ENCODE results near the gene SLC2A8.

SLC2A8 gene

DNA sequence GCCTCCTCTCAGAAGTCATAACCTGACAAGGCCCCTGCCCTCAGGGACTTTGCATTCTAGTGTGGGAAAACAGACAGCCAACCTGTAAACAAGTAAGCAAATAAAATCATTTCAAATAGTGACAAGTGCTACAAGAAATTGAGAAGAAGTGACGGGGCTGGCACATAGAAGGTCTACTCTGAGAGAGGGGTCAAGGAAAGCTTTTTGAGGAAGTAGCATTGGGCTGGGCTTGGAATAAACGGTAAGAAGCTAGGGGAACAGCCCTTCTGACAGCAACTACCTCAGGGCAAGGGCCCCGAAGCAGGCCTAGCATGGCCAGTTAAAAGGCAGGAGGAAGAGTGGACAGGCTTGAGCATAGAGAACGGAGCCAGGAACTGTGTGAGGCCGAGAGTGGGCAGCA lies 4.8 kb upstream of the SLC2A8 start:
- no peak for DNase-seq (ENCODE audit: extremely low spot score)
- POLR2A ChIA-PET: no interaction called here
- no peak for TF ChIP-seq ELF4 (IDR thresholded peaks at IDR 0.05)
- no peak for TF ChIP-seq HDGF (IDR thresholded peaks at IDR 0.05; ENCODE audit: borderline replicate concordance)
- no peak for TF ChIP-seq BHLHE40 (IDR thresholded peaks at IDR 0.05; ENCODE audit: borderline replicate concordance)
- no peak for TF ChIP-seq FOXA1 (IDR thresholded peaks at IDR 0.05)
- no peak for TF ChIP-seq CTBP1 (IDR thresholded peaks at IDR 0.05; ENCODE audit: borderline replicate concordance)
- TF ChIP-seq FOXK2 (IDR thresholded peaks at IDR 0.05): no peak
- no peak for TF ChIP-seq NFRKB (IDR thresholded peaks at IDR 0.05)
- no peak for TF ChIP-seq FOXM1 (IDR thresholded peaks at IDR 0.05; ENCODE audit: borderline replicate concordance)
- no peak for TF ChIP-seq SUZ12 (IDR thresholded peaks at IDR 0.05)
- TF ChIP-seq L3MBTL2 (conservative IDR thresholded peaks at IDR 0.05): no peak
- no peak for TF ChIP-seq ZNF384 (IDR thresholded peaks at IDR 0.05)
- TF ChIP-seq LEF1 (IDR thresholded peaks at IDR 0.05; ENCODE audit: borderline replicate concordance): no peak
- no peak for TF ChIP-seq SP1 (IDR thresholded peaks at IDR 0.05)
- no peak for TF ChIP-seq PKNOX1 (IDR thresholded peaks at IDR 0.05)
- TF ChIP-seq TARDBP (IDR thresholded peaks at IDR 0.05): no peak
- CTCF ChIA-PET: no interaction called here

GRCh38 chr9:127392976-127393375 lies 4.0 kb upstream of the SLC2A8 start:
- no peak for TF ChIP-seq L3MBTL2 (conservative IDR thresholded peaks at IDR 0.05)
- no peak for TF ChIP-seq FOXM1 (IDR thresholded peaks at IDR 0.05; ENCODE audit: borderline replicate concordance)
- TF ChIP-seq LEF1 (IDR thresholded peaks at IDR 0.05; ENCODE audit: borderline replicate concordance): no peak
- no peak for TF ChIP-seq FOXK2 (IDR thresholded peaks at IDR 0.05)
- TF ChIP-seq ZNF384 (IDR thresholded peaks at IDR 0.05): no peak
- TF ChIP-seq TARDBP (IDR thresholded peaks at IDR 0.05): no peak
- no peak for TF ChIP-seq PKNOX1 (IDR thresholded peaks at IDR 0.05)
- TF ChIP-seq CTBP1 (IDR thresholded peaks at IDR 0.05; ENCODE audit: borderline replicate concordance): no peak
- no peak for TF ChIP-seq HDGF (IDR thresholded peaks at IDR 0.05; ENCODE audit: borderline replicate concordance)
- TF ChIP-seq ARNT (IDR thresholded peaks at IDR 0.05): no peak
- no peak for TF ChIP-seq FOXA1 (IDR thresholded peaks at IDR 0.05)
- no peak for TF ChIP-seq SUZ12 (IDR thresholded peaks at IDR 0.05)
- no peak for TF ChIP-seq SP1 (IDR thresholded peaks at IDR 0.05)
- no peak for TF ChIP-seq NFRKB (IDR thresholded peaks at IDR 0.05)
- no peak for TF ChIP-seq BHLHE40 (IDR thresholded peaks at IDR 0.05; ENCODE audit: borderline replicate concordance)
- no peak for TF ChIP-seq ELF4 (IDR thresholded peaks at IDR 0.05)
- CTCF ChIA-PET: interaction anchor here (1.2 kb wide), 1 partner anchor 32 kb away, joined by 3 read pairs; no protein-coding TSS in a partner anchor
- DNase-seq (ENCODE audit: extremely low spot score): no peak
- POLR2A ChIA-PET: no interaction called here

- no peak for DNase-seq (ENCODE audit: extremely low spot score)
- TF ChIP-seq FOXM1 (IDR thresholded peaks at IDR 0.05; ENCODE audit: borderline replicate concordance) (no peak), SUZ12 (IDR thresholded peaks at IDR 0.05) (no peak), BHLHE40 (IDR thresholded peaks at IDR 0.05; ENCODE audit: borderline replicate concordance) (no peak), LEF1 (IDR thresholded peaks at IDR 0.05; ENCODE audit: borderline replicate concordance) (no peak), SP1 (IDR thresholded peaks at IDR 0.05) (no peak), TARDBP (IDR thresholded peaks at IDR 0.05) (no peak), PKNOX1 (IDR thresholded peaks at IDR 0.05) (no peak), L3MBTL2 (conservative IDR thresholded peaks at IDR 0.05) (no peak), FOXK2 (IDR thresholded peaks at IDR 0.05) (no peak), ELF4 (IDR thresholded peaks at IDR 0.05) (no peak)
- ChIA-PET POLR2A (no interaction called here), CTCF (interaction anchor here (1.2 kb wide), 1 partner anchor 33 kb away, joined by 3 read pairs; no protein-coding TSS in a partner anchor)
Observed at GRCh38 chr9:127393645-127394044, 3.3 kb upstream of the SLC2A8 start.

DNA sequence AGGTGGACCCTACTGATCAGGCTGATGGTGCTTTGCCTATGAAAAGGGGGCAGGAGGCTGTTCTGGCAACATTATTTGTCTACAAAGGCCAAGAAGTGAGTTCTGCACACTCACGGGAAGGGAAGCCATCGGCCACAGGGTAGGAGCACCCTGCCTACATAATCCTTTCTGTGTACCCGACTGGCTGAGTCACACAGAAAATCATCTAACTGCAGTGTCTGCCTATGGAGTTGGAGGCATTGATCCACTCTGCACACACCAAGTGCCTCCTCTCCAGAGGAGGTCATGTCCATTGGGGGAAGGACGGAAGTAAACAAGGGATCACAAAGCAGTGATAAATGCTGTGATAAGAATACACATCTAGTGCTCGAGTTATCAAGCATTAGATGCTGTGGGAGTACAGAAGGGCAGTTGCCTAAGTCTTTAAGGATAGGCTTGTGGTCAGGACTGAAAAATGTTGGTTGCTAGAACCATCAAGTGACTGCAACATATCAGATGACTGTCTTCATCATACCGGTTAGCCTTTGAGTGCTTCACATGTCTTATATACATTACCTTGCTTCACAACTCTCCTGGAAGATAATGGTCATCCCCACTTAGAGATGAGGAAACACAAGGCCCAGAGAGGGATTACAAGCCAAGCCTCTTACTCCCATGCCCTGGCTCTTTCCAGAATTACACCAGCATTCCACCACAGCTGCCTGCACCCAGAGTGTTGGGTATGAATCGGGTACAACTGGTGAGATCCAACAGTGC lies 1.3 kb upstream of the SLC2A8 start:
- no peak for DNase-seq (ENCODE audit: extremely low spot score)
- ChIA-PET CTCF (no interaction called here), POLR2A (interaction anchor here (0.9 to 1.7 kb wide), 2 partner anchors 28 to 56 kb away, joined by 3 to 18 read pairs; partner anchors contain the start of genes LRSAM1, RPL12 and ZNF79)
- TF ChIP-seq FOXM1 (IDR thresholded peaks at IDR 0.05; ENCODE audit: borderline replicate concordance) (no peak), SP1 (IDR thresholded peaks at IDR 0.05) (no peak), FOXA1 (IDR thresholded peaks at IDR 0.05) (no peak), SUZ12 (IDR thresholded peaks at IDR 0.05) (no peak), FOXK2 (IDR thresholded peaks at IDR 0.05) (no peak), NFRKB (IDR thresholded peaks at IDR 0.05) (no peak), BHLHE40 (IDR thresholded peaks at IDR 0.05; ENCODE audit: borderline replicate concordance) (no peak)

- ChIA-PET CTCF (interaction anchor here (0.8 to 1.6 kb wide), 2 partner anchors 36 to 172 kb away, joined by 3 to 4 read pairs; no protein-coding TSS in a partner anchor), POLR2A (interaction anchor here (0.7 to 1.7 kb wide), 13 partner anchors 8 to 181 kb away, joined by 3 to 18 read pairs (median 4); partner anchors contain the start of gene ZNF79)
- DNase-seq (ENCODE audit: extremely low spot score): no peak
- TF ChIP-seq SUZ12 (IDR thresholded peaks at IDR 0.05) (no peak), L3MBTL2 (conservative IDR thresholded peaks at IDR 0.05) (peak; percentile 98)
Observed at GRCh38 chr9:127396253-127396807, 639 bp upstream of the SLC2A8 start.
